Measurements from ENCODE around the gene CFAP157.

DNA sequence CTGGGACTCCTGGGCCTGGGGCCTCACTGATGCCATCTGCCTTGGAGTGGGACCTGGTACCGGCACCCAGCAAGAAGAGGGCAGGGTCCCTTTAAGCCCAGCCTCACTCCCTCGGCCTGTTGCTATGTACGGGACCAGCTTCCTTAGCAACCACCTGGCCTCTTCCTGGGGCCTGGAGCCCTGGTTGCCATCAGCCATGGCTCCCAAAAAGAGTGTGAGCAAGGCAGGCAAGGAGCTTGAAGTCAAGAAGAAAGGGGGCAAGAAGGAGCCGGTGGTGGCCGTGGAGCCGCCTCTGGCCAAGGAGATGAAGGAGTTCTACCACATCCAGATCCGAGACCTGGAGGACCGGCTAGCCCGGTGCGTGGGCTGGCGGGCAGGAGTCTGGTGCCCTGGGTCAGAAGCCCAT is at the start of gene CFAP157:
- TF ChIP-seq, protein P1, sequence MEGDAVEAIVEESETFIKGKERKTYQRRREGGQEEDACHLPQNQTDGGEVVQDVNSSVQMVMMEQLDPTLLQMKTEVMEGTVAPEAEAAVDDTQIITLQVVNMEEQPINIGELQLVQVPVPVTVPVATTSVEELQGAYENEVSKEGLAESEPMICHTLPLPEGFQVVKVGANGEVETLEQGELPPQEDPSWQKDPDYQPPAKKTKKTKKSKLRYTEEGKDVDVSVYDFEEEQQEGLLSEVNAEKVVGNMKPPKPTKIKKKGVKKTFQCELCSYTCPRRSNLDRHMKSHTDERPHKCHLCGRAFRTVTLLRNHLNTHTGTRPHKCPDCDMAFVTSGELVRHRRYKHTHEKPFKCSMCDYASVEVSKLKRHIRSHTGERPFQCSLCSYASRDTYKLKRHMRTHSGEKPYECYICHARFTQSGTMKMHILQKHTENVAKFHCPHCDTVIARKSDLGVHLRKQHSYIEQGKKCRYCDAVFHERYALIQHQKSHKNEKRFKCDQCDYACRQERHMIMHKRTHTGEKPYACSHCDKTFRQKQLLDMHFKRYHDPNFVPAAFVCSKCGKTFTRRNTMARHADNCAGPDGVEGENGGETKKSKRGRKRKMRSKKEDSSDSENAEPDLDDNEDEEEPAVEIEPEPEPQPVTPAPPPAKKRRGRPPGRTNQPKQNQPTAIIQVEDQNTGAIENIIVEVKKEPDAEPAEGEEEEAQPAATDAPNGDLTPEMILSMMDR (conservative IDR thresholded peaks at IDR 0.05 in 1 of 2, IDR thresholded peaks at IDR 0.05 in 1 of 2; ENCODE audit: extremely low read depth in 1 of 2, insufficient read depth in 1 of 2, low read depth in 1 of 2, low read length in 2 of 2), result no peak
- TF ChIP-seq EZH2 (IDR thresholded peaks at IDR 0.05; ENCODE audit: borderline replicate concordance, low read length), result no peak
